Vagina (tissue), 2 donors: ENCODE data around the gene KCNQ2.

Experiments used
- POLR2AphosphoS5 ChIP-seq, 2 donors: sonication (generic); formaldehyde crosslinking; IDR thresholded peaks; one replicate each; pipeline ENCODE4 v1.9.0; 2017; ENCODE audit warnings: antibody characterized with exemption in 2 of 2, mild to moderate bottlenecking in 2 of 2, low read depth in 1 of 2; ENCODE audit not compliant: insufficient read depth in 1 of 2
- TF ChIP-seq, protein P1 (sequence below), 3 experiments: fragments of 450-650 bp in 2 of 3; fragments of 200-600 bp in 1 of 3; sonication (generic) in 1 of 3; IDR thresholded peaks; one replicate each; pipeline ENCODE4 v1.5.1; 2017 to 2019; ENCODE audit warnings: antibody characterized with exemption in 3 of 3, mild to moderate bottlenecking in 2 of 3, moderate library complexity in 2 of 3

DNA sequence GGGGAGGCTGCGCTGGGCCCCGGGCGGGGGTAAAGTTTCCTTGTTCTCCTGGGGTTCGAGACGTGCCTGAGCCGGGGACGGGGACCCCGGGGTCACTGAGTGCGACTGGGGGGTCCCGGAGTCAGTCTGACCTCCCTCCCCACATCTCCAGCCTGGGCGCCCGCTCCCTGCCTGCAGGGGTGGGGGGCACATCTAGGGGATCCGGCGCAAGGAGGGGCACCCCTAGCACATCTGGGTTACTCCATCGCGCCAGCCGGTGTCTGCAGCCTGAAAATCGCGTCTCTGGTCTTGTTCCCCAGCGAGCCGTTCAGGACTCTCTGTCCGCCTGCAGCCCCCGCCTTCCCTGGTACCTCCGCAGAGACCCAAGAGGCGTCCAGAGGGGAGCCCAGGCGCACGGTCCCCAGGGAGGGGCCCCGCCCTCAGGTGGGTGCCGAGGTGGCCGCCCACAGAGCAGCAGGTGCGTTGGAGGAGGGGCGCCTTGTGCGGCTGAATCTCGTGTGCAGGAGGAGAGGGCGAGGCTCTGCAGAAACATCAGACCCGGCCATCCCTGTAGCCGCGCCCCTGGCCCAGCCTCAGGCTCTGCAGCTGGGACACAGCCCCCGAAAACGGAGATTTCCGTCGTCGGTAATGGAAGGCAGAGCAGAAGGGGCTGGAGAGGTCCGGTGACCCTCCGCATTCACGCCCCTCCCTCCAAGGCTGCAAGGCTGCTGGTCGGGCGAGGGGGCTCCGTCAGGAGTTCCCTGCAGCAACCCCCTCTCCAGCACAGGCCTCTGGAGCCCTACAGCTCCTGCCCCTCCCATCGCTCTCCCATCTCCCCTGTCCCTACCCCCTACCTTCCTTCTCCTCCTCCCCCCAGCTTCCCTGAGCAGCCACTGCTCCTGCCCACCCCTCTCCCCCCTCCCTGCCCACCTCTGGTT lies 110.7 kb downstream of the KCNQ2 start:
- TF ChIP-seq, protein P1, sequence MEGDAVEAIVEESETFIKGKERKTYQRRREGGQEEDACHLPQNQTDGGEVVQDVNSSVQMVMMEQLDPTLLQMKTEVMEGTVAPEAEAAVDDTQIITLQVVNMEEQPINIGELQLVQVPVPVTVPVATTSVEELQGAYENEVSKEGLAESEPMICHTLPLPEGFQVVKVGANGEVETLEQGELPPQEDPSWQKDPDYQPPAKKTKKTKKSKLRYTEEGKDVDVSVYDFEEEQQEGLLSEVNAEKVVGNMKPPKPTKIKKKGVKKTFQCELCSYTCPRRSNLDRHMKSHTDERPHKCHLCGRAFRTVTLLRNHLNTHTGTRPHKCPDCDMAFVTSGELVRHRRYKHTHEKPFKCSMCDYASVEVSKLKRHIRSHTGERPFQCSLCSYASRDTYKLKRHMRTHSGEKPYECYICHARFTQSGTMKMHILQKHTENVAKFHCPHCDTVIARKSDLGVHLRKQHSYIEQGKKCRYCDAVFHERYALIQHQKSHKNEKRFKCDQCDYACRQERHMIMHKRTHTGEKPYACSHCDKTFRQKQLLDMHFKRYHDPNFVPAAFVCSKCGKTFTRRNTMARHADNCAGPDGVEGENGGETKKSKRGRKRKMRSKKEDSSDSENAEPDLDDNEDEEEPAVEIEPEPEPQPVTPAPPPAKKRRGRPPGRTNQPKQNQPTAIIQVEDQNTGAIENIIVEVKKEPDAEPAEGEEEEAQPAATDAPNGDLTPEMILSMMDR (IDR thresholded peaks at IDR 0.05): no peak
- TF ChIP-seq POLR2AphosphoS5 (IDR thresholded peaks at IDR 0.05; ENCODE audit: insufficient read depth in 1 of 2, low read depth in 1 of 2): no peak
